A673 (cell line): ENCODE measurements around the gene ZBTB16. TPM values are rescaled to one million over a fixed set of nuclear protein-coding genes. Genes with fewer than 3 reads are reported as not detected.

Experiments used
- BruUV-seq: library from RNA; stranded (reverse); fragments of 400-500 nt; replicated peaks from 2 replicates; lab custom pipeline; 2021; lab: Mats Ljungman, UMichigan
- CTCF ChIA-PET: fragments of 300-600 bp; sonication (Branson Sonifier 250); formaldehyde crosslinking; loops from one replicate; lab custom pipeline; 2022; ENCODE audit warnings: antibody characterized with exemption; lab: Charles Lee
- POLR2A ChIA-PET: fragments of 300-600 bp; sonication (Branson Sonifier 250); formaldehyde crosslinking; loops from one replicate; lab custom pipeline; 2022; ENCODE audit warnings: antibody characterized with exemption; ENCODE audit not compliant: low non-redundant PET; lab: Charles Lee
- DNase-seq: peaks from one replicate; pipeline ENCODE4 v3.0.0-alpha.2; 2015; ENCODE audit warnings: low spot score
- H3K27ac ChIP-seq: fragments of 200-600 bp; sonication (generic); 2 replicates; pipeline ENCODE4 v1.5.1; 2016; ENCODE audit warnings: mixed run types, low read depth, mild to moderate bottlenecking, mixed read lengths, antibody characterized with exemption, low read length; ENCODE audit not compliant: poor library complexity, severe bottlenecking
- H3K27me3 ChIP-seq: fragments of 200-600 bp; sonication (generic); replicated peaks from 2 replicates; pipeline ENCODE4 v1.6.1; 2017; ENCODE audit warnings: mixed run types, low read depth, mild to moderate bottlenecking, mixed read lengths, antibody characterized with exemption, low read length; ENCODE audit not compliant: insufficient read depth, poor library complexity
- H3K36me3 ChIP-seq: fragments of 200-600 bp; sonication (generic); 2 replicates; pipeline ENCODE4 v1.6.1; 2016; ENCODE audit warnings: mixed run types, mild to moderate bottlenecking, mixed read lengths, antibody characterized with exemption, low read length; ENCODE audit not compliant: insufficient read depth, poor library complexity, severe bottlenecking
- H3K4me1 ChIP-seq: fragments of 200-600 bp; sonication (generic); 2 replicates; pipeline ENCODE4 v1.6.1; 2017; ENCODE audit warnings: mixed run types, mild to moderate bottlenecking, mixed read lengths, antibody characterized with exemption, low read length; ENCODE audit not compliant: insufficient read depth, poor library complexity, severe bottlenecking
- H3K4me3 ChIP-seq: fragments of 200-600 bp; sonication (generic); 2 replicates; pipeline ENCODE4 v1.5.1; 2016; ENCODE audit warnings: low read depth, mixed run types, mild to moderate bottlenecking, mixed read lengths, low read length; ENCODE audit not compliant: poor library complexity, severe bottlenecking
- H3K9me3 ChIP-seq: fragments of 200-600 bp; sonication (generic); 2 replicates; pipeline ENCODE4 v1.6.1; 2016; ENCODE audit warnings: mixed run types, low read depth, mild to moderate bottlenecking, mixed read lengths, antibody characterized with exemption, low read length; ENCODE audit not compliant: poor library complexity, severe bottlenecking
- CTCF ChIP-seq: fragments of 300-800, 200-600 bp; sonication (generic); conservative IDR thresholded peaks from 2 replicates; pipeline ENCODE4 v1.5.1; 2017; ENCODE audit warnings: low read depth, mild to moderate bottlenecking, antibody characterized with exemption, low read length, moderate library complexity, mixed read lengths
- EZH2 ChIP-seq: fragments of 200-600 bp; sonication (generic); IDR thresholded peaks from 2 replicates; pipeline ENCODE4 v1.6.1; 2017; ENCODE audit warnings: borderline replicate concordance, low read depth, mild to moderate bottlenecking, mixed read lengths, antibody characterized with exemption, low read length; ENCODE audit not compliant: poor library complexity, severe bottlenecking
- intact Hi-C: fragments of 100-400 bp; cut with micrococcal nuclease; formaldehyde crosslinking; loops from one replicate; pipeline ENCODE4 v1.10.0; 2022; ENCODE audit not compliant: unreplicated experiment
- total RNA-seq: library from RNA; stranded (reverse); gene quantifications from 2 replicates; pipeline ENCODE4 v1.2.3, GENCODE V29; 2021

The ZBTB16 gene
- total RNA-seq, 1 experiment from 2014 or later, result 12.0 TPM

DNA sequence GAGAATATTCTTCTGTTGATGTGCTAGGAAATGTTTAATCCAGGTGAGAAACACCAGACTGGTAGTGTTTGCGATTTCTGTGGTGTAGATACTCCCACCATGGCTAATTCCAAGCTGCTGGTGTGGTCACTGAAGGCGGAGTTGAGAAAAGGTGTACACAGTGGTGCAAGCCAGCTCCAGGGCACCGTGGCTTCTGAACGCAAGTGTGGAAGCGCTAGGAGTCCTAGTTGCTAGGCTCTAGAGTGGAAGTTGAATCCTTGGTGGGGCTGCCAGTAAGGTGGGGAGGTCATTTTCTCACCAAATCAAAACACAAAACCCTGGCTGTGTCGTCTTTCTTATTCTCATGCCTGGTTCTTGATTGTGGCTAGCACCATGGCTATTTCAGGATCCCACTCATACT lies 61.6 kb downstream of the ZBTB16 start:
- H3K27ac ChIP-seq, result no peak overlapping the region
- no TSS peak for BruUV-seq
- ChIA-PET POLR2A (no interaction called here), CTCF (no interaction called here)
- H3K4me1 ChIP-seq, result peaks cover 13% of the 10 kb centered on the region
- intact Hi-C loops, result no loop called here
- H3K27me3 ChIP-seq, result no peaks in the 10 kb centered on the region
- no peaks in the 10 kb centered on the region for H3K9me3 ChIP-seq
- H3K4me3 ChIP-seq, result no peak overlapping the region
- DNase-seq, result no peak
- TF ChIP-seq EZH2, result no peak
- TF ChIP-seq CTCF, result no peak
- no peaks in the 10 kb centered on the region for H3K36me3 ChIP-seq

DNA sequence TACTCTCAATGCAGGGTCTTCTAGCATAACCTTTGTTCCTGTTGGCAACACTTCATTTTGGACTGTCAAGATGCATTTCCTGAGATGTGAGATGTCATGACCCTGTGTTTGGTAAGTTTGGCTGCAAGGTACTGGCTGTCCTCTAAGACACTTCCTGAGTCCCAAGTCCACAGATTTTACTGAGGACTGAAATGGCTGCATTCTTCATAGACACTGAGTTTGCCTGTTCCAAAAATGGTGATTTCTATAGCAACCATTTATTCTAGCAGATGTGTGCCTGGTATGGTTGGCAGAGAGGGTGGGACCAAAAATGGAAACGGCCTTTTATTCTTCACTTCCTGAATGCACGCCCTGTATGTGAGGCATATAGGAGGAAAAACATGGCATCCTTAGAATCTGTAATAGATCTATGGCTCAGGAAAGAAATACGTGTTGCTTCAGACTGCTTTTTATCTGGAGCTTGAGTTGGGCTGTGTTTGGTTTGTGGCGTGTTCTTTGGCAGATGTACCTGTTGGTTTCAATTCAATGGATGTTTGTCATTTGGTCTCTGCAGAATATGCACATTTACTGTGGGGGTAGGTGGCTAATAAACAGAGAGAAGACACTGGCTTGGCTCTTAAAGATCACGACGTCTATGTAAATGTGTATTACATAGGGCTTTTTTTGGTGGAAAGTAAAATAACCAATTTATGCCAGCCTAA lies 62.4 kb downstream of the ZBTB16 start:
- no peak overlapping the region for H3K4me3 ChIP-seq
- peaks cover 13% of the 10 kb centered on the region for H3K4me1 ChIP-seq
- TF ChIP-seq EZH2 (no peak), CTCF (no peak)
- H3K9me3 ChIP-seq, result no peaks in the 10 kb centered on the region
- no peak for DNase-seq
- intact Hi-C loops, result no loop called here
- ChIA-PET CTCF (no interaction called here), POLR2A (no interaction called here)
- H3K27ac ChIP-seq, result no peak overlapping the region
- no peaks in the 10 kb centered on the region for H3K36me3 ChIP-seq
- H3K27me3 ChIP-seq, result no peaks in the 10 kb centered on the region
- BruUV-seq, result no TSS peak

DNA sequence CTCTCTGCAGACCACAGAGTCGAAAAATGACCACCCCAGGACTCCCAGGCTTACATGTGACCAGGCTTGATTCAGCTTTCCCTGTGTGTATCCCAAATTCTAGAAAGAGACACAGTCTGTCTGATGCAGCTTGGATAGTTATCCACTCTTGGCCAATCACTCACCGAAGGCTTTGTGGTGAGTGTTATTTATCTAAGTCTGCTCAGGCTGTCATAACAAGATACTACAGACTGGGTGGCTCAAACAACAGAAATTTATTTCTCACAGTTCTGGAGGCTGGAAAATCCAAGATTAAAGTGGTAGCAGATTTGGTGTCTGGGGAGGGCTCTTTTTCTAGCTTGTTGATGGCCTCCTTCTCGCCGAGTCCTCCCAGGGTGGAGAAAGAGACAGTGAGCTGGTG lies 63.2 kb downstream of the ZBTB16 start:
- no peak for TF ChIP-seq EZH2
- TF ChIP-seq CTCF, result no peak
- POLR2A ChIA-PET, result no interaction called here
- peaks cover 7% of the 10 kb centered on the region for H3K4me1 ChIP-seq
- CTCF ChIA-PET, result no interaction called here
- no TSS peak for BruUV-seq
- no peaks in the 10 kb centered on the region for H3K9me3 ChIP-seq
- DNase-seq, result no peak
- no peak overlapping the region for H3K4me3 ChIP-seq
- no peaks in the 10 kb centered on the region for H3K36me3 ChIP-seq
- H3K27me3 ChIP-seq, result no peaks in the 10 kb centered on the region
- intact Hi-C loops, result no loop called here
- no peak overlapping the region for H3K27ac ChIP-seq
